H1 (cell line): ENCODE data around the gene TMC3. TPM values are rescaled to one million over a fixed set of nuclear protein-coding genes. Genes with fewer than 3 reads are reported as not detected.

Experiments
- CTCF ChIP-seq, 3 experiments: IDR thresholded peaks; 1 replicate in 2 of 3; 2 replicates in 1 of 3; pipeline versions ENCODE4 v1.5.1 to v1.6.1; 2011; ENCODE audit warnings: low read length in 3 of 3, mild to moderate bottlenecking in 3 of 3, inconsistent platforms in 2 of 3, low read depth in 1 of 3, moderate library complexity in 1 of 3; ENCODE audit not compliant: insufficient read depth in 1 of 3; ENCODE audit errors: control extremely low read depth in 1 of 3
- RFX5 ChIP-seq: IDR thresholded peaks from 2 replicates; pipeline ENCODE4 v1.6.1; 2011; ENCODE audit warnings: low read depth, low read length, improper control_type of control experiment, borderline replicate concordance
- SRF ChIP-seq: IDR thresholded peaks from 2 replicates; pipeline ENCODE4 v1.6.1; 2011; ENCODE audit warnings: mild to moderate bottlenecking, low read depth, low read length, moderate library complexity
- polyA plus RNA-seq, 7 experiments: library from polyadenylated mRNA; depleted of rRNA in 3 of 7; stranded (reverse) in 5 of 7; unstranded in 2 of 7; fragments of >200 nt in 5 of 7; fragments of 200-250 nt in 2 of 7; gene quantifications; 1 replicate in 5 of 7; 2 replicates in 1 of 7; 4 replicates in 1 of 7; pipeline versions ENCODE4 v1.2.1 to v1.2.3, GENCODE V29; 2011 to 2013; ENCODE audit warnings: missing spikeins in 2 of 7, mixed read lengths in 2 of 7
- total RNA-seq: library from RNA; stranded (reverse); fragmentation: NEBNext Ultra II Directional; extraction: Animal tissue kit (Norgen Biotek cat#: 25700); gene quantifications from 2 replicates; pipeline ENCODE4 v1.2.1, GENCODE V29; 2021

The TMC3 gene
- total and polyA plus RNA-seq, 2 of the 8 experiments (the other 6 are each of a cell fraction or from before 2014, with no cell fraction given) = not detected

GRCh38 chr15:81332326-81332725 is 41.7 kb downstream of the TMC3 start (continued):
- no peak for TF ChIP-seq CTCF (IDR thresholded peaks at IDR 0.05; ENCODE audit: control extremely low read depth in 1 of 3, insufficient read depth in 1 of 3, low read depth in 1 of 3, low read length in 3 of 3)
- TF ChIP-seq SRF = no peak
- TF ChIP-seq RFX5 = no peak
